GM20431 (cell line): ENCODE data around the gene ZAP70.
"Not testable (repeated sequence)": the region's sequence is repeated elsewhere in the genome, so short reads cannot be mapped to it uniquely, and the experiment has no call there.

ENCODE experiments used
- in situ Hi-C: fragments of 300-500 bp; cut with MseI, MboI; formaldehyde crosslinking; loops from one replicate; pipeline ENCODE4 v1.15.0; 2020; ENCODE audit warnings: low sequenced_read_pairs; ENCODE audit not compliant: unreplicated experiment

The ZAP70 gene

GRCh38 chr2:97697252-97698235 is 15.8 kb upstream of the ZAP70 start:
- in situ Hi-C loops = no loop called here

GRCh38 chr2:97698530-97698929 is 14.8 kb upstream of the ZAP70 start:
- in situ Hi-C loops = no loop called here

- in situ Hi-C loops = no loop called here
These were observed 13.5 kb upstream of the ZAP70 start for GRCh38 chr2:97699765-97700444.

DNA sequence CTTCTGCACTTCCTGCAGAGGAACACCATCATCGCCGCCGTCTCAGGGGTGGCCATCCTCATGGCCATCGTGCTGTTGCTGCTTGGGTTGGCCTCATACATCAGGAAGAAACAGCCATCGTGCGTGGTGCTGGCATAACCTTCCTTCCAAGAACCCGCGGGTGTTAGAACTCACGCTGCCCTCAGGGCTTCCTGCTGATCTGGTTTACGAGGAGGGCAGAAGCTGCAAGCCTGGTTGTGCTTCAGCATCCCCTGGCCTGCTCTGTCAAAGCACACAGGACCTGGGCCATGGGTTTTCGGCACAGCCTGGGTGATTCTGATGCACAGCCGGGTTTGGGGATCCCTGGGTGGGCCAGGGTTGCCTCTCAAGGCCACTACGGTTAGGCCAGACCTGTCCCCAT is 12.2 kb upstream of the ZAP70 start:
- in situ Hi-C loops = no loop called here

GRCh38 chr2:97701851-97702465 is 11.4 kb upstream of the ZAP70 start:
- in situ Hi-C loops = no loop called here

DNA sequence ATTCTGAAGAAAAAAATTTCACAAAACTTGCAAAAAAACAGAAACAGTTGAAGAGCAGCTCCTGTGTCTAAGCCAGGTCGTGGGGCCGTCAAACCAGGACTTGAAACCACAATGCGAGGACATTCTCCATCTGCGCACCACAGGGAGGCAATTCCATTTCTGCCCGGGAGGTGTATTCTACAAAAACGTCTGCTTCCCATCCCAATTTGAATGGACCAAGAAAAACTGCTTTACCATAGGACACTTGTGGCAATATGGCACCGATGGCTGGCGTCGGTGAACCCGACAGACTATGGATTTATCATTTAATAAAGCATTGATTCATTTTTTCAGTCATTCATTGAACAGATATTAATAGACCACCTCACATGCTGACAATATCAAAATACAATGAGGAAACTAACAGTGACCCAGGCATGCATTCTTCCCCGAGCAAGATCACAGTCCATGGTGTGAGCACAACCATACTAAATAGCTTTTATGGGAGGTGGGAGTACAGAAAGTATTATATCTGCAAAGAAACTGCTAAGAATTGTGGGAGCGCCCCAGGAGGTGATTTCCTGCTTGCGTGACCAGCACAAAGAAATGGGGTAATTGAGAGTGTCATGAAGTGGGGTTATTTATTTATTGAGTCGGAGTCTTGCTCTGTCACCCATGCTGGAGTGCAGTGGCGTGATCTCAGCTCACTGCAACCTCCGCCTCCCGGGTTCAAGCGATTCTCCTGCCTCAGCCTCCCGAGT is 10.5 kb upstream of the ZAP70 start:
- in situ Hi-C loops = no loop called here

DNA sequence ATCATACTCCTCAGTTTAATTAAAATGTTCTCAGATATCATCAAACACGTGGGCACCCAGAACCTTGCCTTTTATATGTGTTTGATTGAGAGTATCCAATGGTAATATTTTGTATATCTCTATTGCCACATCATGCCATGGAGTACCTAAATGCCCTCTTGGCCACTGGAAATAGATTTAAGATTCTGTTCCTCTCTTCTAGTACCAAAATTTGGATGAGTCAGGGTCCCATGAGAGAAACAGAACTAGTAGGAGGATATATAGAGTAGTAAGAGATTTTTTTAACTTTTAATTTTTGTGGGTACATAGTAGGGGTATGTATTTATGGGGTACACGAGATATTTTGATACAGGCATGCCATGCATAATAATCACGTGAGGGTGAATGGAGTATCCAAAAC is 9.6 kb upstream of the ZAP70 start:
- in situ Hi-C loops = no loop called here

DNA sequence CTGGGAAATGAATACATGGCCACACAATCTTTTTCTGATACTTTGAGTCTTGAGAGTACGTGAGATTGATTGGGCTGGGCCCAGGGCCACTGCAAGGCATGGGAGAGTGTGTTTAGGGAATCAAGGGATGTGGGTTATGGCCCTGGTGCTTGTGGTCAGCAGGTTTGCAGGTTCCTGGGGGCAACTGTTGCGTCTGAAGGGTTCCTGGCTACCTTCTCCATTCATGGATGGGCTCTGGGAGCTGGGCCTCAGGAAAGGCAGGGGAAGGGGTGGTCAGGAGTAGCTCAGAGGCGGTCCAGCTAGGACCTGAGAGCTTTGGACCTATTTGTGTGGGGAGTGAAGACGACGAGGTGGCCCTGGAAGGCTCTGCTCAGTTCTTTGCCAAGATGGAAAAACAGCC is 8.4 kb upstream of the ZAP70 start:
- in situ Hi-C loops = no loop called here

GRCh38 chr2:97706112-97706511 is 7.3 kb upstream of the ZAP70 start:
- in situ Hi-C loops = no loop called here

DNA sequence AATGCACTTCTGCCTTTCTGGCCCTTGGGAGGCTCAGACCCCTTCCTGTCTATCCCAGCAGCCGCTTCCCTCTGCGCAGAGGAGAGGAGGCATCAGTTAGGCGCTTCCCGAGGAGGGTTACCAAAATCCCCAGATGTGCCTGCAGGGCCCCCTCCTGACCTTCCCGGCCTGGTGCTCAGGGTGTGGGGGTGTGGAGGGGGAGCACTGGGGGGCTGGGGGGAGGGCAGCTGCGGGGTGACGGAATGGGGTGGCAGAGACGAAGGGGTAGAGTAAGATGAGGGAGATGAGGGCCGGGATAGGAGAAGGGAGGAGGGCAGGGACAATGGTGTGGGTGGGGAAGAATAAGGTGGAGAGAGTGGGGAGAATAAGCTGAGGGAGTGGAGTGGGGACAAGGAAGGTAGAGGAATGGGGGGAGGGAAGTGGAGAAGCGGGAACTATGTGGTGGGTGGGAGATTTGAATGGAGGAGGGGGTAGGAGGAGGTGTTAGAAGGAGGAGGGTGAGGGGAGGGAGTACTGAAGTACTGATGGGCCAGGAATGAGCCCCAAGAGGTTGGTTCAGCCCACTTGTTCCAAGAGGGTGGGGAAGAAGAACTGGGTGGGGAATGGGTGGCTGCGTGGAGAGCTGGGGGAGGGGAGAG is 6.5 kb upstream of the ZAP70 start:
- in situ Hi-C loops = no loop called here

DNA sequence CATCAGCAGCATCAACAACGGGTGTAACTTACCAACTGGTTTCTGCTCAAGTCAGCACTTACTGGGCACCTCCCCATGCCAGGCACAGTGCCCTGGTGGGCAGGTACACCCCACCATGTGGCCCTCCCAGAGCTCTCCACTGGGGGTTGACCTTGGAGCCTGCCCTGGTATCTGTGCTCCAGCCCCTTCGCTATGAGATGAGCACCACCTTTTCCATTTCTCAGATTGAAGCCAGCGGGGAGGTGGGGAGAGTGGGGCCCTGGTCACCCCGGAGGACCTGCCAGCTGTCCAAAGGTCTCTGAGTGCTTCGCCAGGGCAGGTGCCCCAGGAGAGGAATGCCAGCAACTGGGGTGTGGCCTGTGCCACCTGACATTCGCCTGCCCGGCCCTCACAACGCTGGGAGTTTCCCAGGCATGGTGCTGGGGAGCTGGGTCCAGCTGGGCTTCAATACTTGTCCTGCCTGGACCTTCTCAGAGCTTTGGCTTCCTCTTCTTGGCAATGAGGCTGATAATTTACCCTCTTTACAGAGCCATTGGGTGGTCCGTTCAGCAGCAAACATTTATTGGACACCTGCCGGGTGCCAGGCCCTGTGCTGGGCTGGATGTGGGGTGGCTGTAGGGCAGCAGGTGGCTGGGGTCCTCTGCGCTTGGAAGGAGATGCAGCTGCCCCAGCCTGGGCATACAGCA is 5.9 kb upstream of the ZAP70 start:
- in situ Hi-C loops = no loop called here

GRCh38 chr2:97708048-97708380 is 5.4 kb upstream of the ZAP70 start:
- in situ Hi-C loops = no loop called here

DNA sequence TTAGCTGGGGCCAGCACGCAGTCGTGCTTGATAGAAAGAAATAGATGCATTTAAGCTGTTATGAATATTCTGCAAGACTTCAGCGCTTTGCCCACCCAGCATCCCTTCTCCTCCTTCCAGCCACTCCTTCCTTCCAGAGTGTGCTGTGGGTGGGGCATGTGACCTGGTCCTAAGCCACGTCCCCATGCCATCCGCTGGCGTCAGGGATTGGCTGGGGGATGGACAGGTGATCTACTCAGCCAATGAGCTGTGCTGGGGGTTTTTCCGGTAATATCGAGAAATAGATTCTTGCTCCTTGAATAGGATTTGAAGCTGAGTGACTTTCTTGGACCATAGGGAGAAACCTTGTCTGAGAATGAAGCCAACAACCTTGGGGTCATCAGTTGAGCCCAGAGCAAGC is 4.8 kb upstream of the ZAP70 start:
- in situ Hi-C loops = no loop called here

GRCh38 chr2:97711394-97711711 is 2.0 kb upstream of the ZAP70 start:
- in situ Hi-C loops = no loop called here

DNA sequence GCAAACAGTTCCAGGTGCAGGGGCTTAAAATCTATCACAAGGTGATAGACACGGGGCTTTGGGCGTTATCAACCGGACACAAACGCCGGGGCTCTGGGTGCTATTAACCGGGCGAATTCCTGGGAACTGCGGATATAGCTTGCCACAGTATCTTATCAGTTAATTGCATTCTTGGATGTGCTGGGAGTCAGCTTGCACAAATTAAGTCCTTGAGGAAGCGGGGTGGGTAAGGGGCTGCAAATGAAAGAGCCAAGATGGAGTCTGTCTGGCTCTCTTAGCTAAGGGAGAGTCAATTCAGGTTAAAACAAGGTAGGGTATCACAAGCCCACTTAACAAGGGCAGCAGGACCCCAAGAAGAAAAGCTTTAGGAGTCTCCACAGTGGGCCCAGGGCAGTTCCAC is 1.2 kb upstream of the ZAP70 start:
- in situ Hi-C loops = not testable (repeated sequence)

DNA sequence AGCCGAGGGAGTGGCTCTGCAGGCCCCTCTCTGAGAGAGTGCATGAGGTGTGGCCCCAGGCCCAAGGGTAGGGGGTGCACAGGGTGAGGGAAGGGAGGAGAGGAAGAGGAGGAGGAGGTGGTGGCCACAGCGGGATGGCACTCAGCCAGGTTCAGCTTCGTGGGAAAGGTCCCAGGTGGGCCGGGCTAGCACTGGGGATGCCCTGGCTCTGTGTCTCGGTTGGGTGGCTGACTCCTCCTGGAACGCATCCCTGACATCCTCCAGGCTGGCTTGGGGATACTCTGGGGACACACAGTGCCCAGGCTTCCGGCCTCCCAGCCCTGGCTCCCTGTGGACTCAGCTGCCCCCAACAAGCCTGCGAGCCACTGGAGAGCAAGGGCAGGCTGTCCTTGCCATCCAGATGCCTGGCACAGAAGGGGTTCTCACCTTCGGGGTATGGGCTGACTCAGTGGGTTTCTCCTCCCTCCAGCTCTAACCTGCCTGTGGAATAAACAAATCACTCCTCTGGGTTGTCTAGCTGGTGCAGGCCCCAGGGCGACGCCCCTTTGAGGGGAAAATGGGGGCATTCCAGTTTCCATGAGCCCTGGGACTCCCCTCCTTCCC is 582 bp upstream of the ZAP70 start:
- in situ Hi-C loops = no loop called here

DNA sequence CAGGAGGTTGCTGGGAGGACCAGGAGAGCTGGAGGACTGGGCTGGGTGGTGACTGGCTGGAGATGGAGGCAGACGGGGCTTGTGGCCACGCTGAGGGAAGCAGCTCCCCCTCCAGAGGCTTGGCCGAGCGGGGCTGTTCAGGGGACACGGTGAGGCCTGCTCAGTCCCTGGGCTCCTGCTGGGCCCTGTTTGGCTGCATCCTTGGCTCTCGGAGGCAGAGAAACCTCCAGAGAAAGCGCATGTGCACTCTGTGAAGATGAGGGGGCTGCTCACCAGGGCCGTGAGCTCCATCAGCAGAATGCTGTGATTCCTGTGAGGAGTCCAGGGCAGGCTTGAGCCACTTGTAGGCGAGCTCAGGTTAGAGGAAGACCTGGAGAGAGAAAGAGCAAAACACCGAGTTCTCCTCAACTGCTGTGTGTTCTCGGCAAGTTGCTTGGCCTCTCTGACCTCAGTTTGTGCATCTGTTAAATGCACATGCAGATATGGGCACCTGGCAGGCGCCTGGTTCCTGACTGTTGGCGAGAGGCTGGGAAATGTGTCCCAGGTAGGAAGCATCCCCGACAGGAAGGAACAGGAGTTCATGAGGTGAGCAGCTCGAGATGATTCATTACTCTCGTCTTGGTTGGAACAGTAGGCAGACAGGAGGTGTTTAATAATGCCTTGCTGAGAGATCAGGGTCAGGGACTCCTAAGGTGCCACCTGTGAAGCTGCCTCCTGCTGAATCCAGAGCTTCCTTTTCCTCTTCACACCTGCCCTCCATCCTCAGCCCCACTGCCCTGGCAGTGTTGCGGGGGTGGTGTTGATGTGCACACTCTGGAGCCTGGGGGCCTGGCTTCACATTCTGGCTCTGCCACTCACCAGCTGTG is 941 bp downstream of the ZAP70 start:
- in situ Hi-C loops = no loop called here

- in situ Hi-C loops = no loop called here
These were observed 1.7 kb downstream of the ZAP70 start for GRCh38 chr2:97714950-97715652.
